CD4-positive, alpha-beta T cell treated with Interleukin-17A for 4 hours (primary cell): ENCODE results near the gene IRX4.

Experiments used
- DNase-seq: peaks from one replicate; pipeline ENCODE4 v3.0.0-alpha.2; 2020; ENCODE audit warnings: mixed read lengths

Gene IRX4

GRCh38 chr5:1913578-1913977 is 30.9 kb upstream of the IRX4 start:
- no peak for DNase-seq

DNA sequence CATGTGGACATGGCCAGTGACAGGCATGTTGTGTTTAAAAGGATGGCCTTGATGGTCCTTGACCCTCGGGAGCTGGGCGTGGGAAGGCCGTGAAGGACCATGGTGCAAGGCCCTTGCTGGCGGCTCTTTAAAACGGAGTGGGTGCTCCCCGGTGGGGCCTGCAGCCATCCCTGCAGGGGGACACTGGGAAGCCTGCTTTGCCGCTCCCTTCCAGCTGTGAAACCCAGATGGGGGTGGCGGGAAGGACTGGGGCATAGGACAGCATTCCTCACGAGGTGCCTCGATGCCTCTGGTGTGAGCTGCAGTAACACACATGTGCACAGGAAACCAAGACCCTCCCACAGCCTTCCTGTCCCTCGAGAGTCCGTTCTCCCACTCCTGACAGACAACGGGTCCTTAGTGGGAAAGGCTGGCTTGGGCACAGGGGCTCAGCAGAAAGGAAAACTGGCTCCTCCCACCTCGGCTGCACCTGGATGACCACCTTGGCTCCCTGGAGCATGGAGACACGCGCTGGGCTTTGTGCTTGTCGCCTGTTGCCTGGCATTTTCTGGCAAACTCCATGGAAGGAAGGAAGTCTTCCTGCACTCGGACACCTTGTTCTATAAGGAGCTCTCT is 30.3 kb upstream of the IRX4 start:
- no peak for DNase-seq

GRCh38 chr5:1911773-1912235 is 29.1 kb upstream of the IRX4 start:
- DNase-seq, result no peak

- no peak for DNase-seq
Measured at GRCh38 chr5:1910861-1911772, 28.4 kb upstream of the IRX4 start.

DNA sequence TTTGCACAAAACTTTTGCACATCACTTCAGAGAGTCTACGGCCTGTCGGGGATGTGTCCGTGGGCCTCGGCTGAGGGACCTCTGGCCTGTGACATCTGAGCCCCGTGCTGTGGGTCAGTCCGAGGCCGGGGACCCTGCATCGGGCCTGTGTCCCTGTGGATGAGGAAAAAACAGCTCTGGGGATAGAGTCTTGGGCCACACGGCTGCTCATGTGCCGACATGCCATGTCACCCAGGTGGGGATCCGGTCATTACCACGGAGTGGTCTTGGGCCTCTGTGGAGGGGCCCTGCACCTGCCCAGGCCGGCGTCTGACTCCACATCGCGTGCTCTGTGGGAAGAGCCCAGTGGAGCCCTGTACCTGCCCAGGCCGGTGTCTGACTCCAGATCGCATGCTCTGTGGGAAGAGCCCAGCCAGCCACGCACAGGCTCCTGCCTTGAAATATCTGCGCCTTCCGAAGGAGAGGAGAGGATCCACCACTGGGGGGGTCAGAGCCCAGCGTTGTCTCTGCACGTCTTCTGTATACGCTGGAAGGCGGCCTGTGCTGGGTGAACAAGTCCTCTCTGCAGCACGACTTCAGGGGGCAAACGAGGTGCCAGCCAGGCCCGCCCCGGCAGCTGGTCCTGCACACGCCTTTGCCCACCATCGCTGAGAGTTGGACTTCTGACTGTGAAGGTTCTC is 27.5 kb upstream of the IRX4 start:
- no peak for DNase-seq

DNA sequence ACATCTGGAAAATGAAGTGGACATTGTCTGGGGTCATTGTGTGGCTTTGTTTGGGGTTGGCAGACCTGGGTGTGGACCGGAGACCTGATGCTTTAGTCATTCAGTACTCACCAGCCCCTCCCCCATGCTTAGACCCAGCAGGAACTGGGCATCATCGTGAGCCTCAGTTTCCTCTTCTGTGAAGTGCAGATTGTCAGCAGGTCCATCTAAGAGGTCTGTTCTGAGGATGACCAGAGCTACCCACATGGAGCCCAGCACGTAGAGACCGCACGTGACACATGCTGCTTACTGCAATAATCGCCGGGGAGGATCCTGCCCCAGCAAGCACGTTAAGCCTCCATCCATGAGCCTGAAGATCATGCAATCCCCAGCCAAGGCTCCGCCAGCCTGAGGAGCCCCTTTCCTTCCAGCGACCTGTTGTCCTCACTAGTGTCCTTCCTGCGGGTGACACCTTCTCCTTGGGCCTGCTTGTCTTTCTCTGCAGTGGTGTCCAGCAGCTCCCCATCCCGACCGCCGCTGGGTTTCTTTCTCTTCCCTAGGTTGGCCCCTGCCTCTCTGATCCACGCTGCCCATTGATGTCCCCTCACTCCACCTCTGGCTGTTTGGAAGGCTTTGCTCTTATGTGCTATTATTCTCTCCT is 26.7 kb upstream of the IRX4 start:
- no peak for DNase-seq

DNA sequence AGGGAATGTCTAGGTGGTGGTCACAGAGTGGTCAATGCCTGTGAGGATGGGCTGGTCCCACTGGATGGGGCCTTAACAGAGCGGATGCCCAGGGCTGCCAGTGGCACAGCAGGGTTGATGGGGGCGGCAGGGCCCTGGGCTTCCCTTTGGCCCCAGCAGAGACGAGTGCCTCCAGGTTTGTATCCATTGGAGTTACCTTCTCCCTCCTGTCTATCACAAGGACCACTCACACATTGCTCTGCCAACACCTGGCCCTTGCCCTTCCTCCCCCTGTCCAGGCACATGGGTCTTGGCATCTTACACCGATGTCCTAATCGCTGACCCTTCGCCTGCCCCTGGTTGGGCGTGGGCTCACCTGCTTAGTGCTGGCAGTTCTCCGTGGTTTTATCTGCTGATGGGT is 26.2 kb upstream of the IRX4 start:
- DNase-seq, result no peak

DNA sequence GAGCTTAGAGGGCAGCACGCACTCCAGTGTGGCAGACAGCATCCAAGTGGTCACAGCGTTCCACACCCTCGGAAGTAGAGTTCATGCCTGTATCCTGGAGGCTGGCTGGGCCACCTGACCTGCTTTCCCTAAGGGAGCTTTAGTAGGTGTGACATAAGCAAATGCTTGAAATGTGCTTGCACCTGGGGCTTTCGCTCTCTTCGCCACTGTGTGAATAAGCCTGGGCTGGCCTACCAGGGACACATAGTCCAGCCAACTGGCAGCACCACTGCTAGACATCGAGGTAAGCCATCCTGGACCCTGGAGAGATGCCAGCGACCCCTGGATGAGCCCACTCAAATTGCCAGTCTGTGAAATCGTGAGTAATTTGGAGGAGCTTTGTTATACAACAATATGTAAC is 24.9 kb upstream of the IRX4 start:
- no peak for DNase-seq

DNA sequence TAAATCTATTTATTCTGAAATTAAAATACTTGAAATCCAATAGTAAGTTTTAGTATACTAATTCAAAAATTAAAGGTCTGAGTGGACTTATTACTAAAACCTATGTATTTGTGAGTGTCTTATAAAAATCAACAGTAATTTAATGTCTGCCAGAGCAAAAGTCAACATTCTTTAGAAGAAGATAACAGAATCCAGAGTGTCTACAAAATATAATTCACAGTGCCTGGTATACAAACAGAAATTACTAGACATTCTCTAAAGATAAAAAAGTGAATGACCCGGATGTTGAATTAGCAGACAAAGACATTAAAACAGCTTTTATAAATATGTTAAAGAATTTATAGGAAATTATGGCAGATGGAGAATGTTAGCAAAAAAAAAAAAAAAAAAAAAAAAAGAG is 22.4 kb upstream of the IRX4 start:
- no peak for DNase-seq

DNA sequence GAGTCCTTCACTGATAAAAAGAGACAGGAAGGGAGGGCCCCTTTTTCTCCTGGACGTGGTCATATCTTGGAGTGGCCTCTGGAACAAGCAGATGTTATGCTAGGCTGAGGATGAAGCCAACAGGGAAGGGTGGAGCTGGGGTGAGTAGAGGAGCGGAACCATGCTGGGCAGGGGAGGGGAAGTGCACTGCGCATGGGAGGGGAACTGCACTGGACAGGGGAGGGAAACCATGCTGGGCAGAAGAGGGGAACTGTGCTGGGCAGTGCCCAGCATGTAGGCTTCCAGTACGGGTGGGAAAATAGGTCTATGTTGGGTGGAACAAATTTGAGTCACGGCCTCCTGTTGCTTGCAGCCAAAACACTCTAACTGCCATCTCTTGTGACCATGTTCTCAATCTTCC is 19.3 kb upstream of the IRX4 start:
- no peak for DNase-seq

- DNase-seq, result no peak
Measured at GRCh38 chr5:1901061-1901460, 18.3 kb upstream of the IRX4 start.

DNA sequence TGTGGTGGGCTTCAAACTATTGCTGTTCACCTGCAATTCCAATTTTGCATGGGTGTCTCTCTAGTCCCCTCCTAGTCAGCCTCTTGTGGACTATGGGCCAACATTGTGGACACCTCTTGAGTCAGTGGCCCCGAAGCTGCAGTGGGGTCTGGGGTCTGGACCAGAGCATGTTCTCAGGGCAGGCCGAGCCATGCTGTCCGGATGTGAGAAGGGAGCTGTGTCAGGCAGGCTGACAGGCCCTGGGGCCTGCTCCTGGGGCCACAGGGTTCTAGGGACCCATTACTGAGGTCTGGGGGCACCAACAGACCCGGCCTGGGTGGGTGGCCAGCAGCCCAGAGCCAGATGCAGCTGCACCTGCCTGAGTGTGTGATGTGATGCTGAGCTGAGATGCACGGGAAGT is 16.5 kb upstream of the IRX4 start:
- DNase-seq, result no peak

GRCh38 chr5:1897816-1898450 is 15.2 kb upstream of the IRX4 start:
- DNase-seq, result no peak

DNA sequence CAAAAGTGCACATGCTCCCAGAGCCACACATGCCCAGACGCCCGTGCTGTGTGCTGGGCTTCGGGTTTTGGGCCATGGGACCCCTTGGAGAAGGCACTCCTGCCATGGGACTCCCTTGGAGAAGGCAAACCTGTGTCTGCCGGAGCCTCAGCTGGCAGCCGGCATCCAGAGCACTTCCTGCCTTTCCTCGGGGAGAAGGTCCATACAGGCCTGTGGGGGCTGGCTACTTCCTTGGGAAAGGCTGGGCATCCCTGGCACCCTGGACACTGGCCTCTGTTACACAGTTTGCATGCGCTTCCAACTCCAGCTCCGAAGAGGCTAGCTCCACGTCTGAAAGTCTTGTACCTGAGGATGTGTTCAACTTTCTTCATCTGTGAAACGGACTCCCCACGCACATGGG is 14.7 kb upstream of the IRX4 start:
- DNase-seq, result no peak

DNA sequence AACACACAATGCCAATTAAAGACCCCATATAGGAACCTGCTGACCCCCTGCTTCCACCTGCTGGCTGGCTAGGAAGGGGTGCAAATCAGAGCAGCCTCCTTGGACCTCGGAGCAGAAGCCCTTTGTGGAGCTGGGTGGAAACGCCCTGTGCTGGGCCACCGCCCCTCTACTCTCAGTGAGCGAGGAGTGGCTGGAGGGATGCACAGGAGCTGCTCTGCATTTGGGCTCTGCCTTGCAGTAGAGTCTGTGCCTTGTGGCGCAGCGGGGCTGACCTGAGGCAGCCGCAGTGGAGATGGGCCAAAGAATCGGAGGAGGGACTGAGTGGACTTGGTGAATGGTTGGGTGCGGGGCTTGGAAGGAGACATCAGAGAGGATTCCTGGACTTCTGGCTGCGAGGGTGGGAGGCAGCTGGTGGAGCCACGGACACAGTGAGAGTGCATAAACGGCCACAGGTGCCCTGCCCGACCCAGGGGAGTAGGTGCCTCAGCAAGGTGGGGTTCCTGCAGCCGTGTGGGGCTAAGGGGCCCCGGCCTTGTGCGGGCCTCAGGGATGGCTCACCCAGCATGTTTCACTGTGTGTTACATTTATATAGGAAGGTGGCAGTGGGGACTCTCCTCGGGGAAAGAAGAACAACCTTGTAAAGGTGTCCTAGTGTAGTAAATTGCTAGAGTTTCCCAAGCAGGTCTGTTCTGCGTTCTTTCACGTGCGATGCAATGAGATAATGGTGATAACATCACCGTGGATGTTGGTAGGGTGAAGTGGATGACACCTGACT is 14.1 kb upstream of the IRX4 start:
- DNase-seq, result no peak

GRCh38 chr5:1895739-1896420 is 13.2 kb upstream of the IRX4 start:
- no peak for DNase-seq

- DNase-seq, result no peak
Measured at GRCh38 chr5:1894243-1894642, 11.5 kb upstream of the IRX4 start.

GRCh38 chr5:1893754-1894153 is 11.0 kb upstream of the IRX4 start:
- no peak for DNase-seq

GRCh38 chr5:1892685-1893445 is 10.1 kb upstream of the IRX4 start:
- no peak for DNase-seq

- DNase-seq, result no peak
Measured at GRCh38 chr5:1892211-1892610, 9.5 kb upstream of the IRX4 start.

DNA sequence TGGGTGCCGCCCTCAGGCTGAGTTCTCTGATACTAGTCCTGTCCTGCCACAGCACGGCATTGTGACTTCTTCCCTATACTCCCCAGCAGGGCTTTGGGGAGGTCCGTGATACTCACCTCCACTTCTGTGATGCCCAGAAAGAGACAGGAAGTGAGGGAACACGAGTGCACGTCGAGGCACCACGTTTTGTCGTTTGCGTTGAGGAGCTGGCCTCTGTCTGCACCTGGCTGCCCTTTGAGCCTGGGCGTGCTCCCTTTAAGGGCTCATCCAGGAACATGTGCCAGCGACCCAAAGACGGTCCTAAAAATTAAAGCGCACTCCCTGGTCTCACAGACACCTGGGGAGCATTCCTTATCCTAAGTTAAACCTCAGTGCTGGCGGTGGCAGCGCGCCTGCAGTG is 8.7 kb upstream of the IRX4 start:
- no peak for DNase-seq
